Astrocyte (in vitro differentiated cells and primary cell): ENCODE measurements around the gene TET1. TPM values are rescaled to one million over a fixed set of nuclear protein-coding genes. Genes with fewer than 3 reads are reported as not detected.

Experiments used
- DNase-seq: peaks from one replicate; pipeline ENCODE4 v3.0.0-alpha.2; 2010; ENCODE audit warnings: low read depth
- FAIRE-seq: peaks from 2 replicates; lab custom pipeline; 2011; peaks lifted over from hg19 to GRCh38; lab: Jason Lieb, UNC
- H2AFZ ChIP-seq: 2 replicates; pipeline ENCODE4 v1.6.0; 2012; ENCODE audit warnings: low read depth, low read length, inconsistent platforms
- H3K27ac ChIP-seq: 2 replicates; pipeline ENCODE4 v1.5.1; 2011; ENCODE audit warnings: low read depth, low read length, inconsistent platforms
- H3K27me3 ChIP-seq: 2 replicates; pipeline ENCODE4 v1.6.0; 2011; ENCODE audit warnings: low read length, inconsistent platforms; ENCODE audit not compliant: insufficient read depth
- H3K36me3 ChIP-seq: 2 replicates; pipeline ENCODE4 v1.5.1; 2011; ENCODE audit warnings: low read length, inconsistent platforms; ENCODE audit not compliant: insufficient read depth
- H3K4me1 ChIP-seq: 2 replicates; pipeline ENCODE4 v1.5.1; 2011; ENCODE audit warnings: low read length, inconsistent platforms; ENCODE audit not compliant: insufficient read depth
- H3K4me2 ChIP-seq: 2 replicates; pipeline ENCODE4 v1.6.0; 2012; ENCODE audit warnings: low read length, inconsistent platforms
- H3K4me3 ChIP-seq: 2 replicates; pipeline ENCODE4 v1.5.1; 2011; ENCODE audit warnings: low read depth, mild to moderate bottlenecking, low read length, inconsistent platforms; ENCODE audit not compliant: insufficient read depth
- H3K79me2 ChIP-seq: 2 replicates; pipeline ENCODE4 v1.6.0; 2012; ENCODE audit warnings: mild to moderate bottlenecking, low read length, inconsistent platforms; ENCODE audit not compliant: insufficient read depth
- H3K9ac ChIP-seq: 2 replicates; pipeline ENCODE4 v1.6.0; 2012; ENCODE audit warnings: mild to moderate bottlenecking, low read length, inconsistent platforms
- H3K9me3 ChIP-seq: 2 replicates; pipeline ENCODE4 v1.5.1; 2012; ENCODE audit warnings: low read depth, mild to moderate bottlenecking, low read length, inconsistent platforms; ENCODE audit not compliant: insufficient read depth
- H4K20me1 ChIP-seq: 2 replicates; pipeline ENCODE4 v1.6.0; 2012; ENCODE audit warnings: low read length, inconsistent platforms; ENCODE audit not compliant: insufficient read depth
- H3K27ac Mint-ChIP-seq: one replicate; pipeline ENCODE4 v1.8.0; 2021; ENCODE audit warnings: mild to moderate bottlenecking, mixed read lengths; ENCODE audit not compliant: unreplicated experiment
- H3K27me3 Mint-ChIP-seq: one replicate; pipeline ENCODE4 v1.8.0; 2021; ENCODE audit warnings: low read depth, mixed read lengths; ENCODE audit not compliant: unreplicated experiment
- H3K36me3 Mint-ChIP-seq: one replicate; pipeline ENCODE4 v1.8.0; 2021; ENCODE audit warnings: low read depth, mixed read lengths; ENCODE audit not compliant: unreplicated experiment
- H3K4me1 Mint-ChIP-seq: one replicate; pipeline ENCODE4 v1.8.0; 2021; ENCODE audit warnings: low read depth, mixed read lengths; ENCODE audit not compliant: unreplicated experiment
- H3K4me3 Mint-ChIP-seq: one replicate; pipeline ENCODE4 v1.8.0; 2021; ENCODE audit warnings: mild to moderate bottlenecking, moderate library complexity, mixed read lengths; ENCODE audit not compliant: unreplicated experiment
- H3K9me3 Mint-ChIP-seq: one replicate; pipeline ENCODE4 v1.8.0; 2021; ENCODE audit warnings: mild to moderate bottlenecking, mixed read lengths; ENCODE audit not compliant: unreplicated experiment
- CTCF ChIP-seq: IDR thresholded peaks from 2 replicates; pipeline ENCODE4 v1.5.1; 2011; ENCODE audit warnings: low read depth, mild to moderate bottlenecking, inconsistent platforms, low read length, moderate library complexity; ENCODE audit not compliant: insufficient read depth
- EZH2 ChIP-seq: IDR thresholded peaks from 2 replicates; pipeline ENCODE4 v1.6.1; 2012; ENCODE audit warnings: mild to moderate bottlenecking, low read length, inconsistent platforms; ENCODE audit not compliant: insufficient read depth
- total RNA-seq: library from RNA; stranded (reverse); gene quantifications from 2 replicates; pipeline ENCODE4 v1.2.1, GENCODE V29; 2021

The TET1 gene
- total RNA-seq, 1 donor from 2014 or later, result 7.1 TPM

- Histone ChIP-seq H3K4me3 (no peak overlapping the region), H2AFZ (no peak overlapping the region), H3K27me3 (no peaks in the 10 kb centered on the region), H3K4me1 (peaks cover 17% of the 10 kb centered on the region), H3K4me2 (peak overlapping the region; percentile 18), H3K27ac (no peak overlapping the region), H3K36me3 (no peaks in the 10 kb centered on the region), H4K20me1 (no peaks in the 10 kb centered on the region), H3K9ac (no peak overlapping the region), H3K79me2 (no peaks in the 10 kb centered on the region), H3K9me3 (no peaks in the 10 kb centered on the region)
- Mint-ChIP-seq H3K9me3 (no peaks in the 10 kb centered on the region), H3K27me3 (no peaks in the 10 kb centered on the region), H3K4me1 (peaks cover 13% of the 10 kb centered on the region), H3K4me3 (no peak overlapping the region), H3K36me3 (no peaks in the 10 kb centered on the region), H3K27ac (no peak overlapping the region)
- peak; percentile 87 for DNase-seq
- no peak for TF ChIP-seq CTCF
- TF ChIP-seq EZH2, result no peak
- peak; percentile 59 for FAIRE-seq
Measured at GRCh38 chr10:68543004-68543918, 16.9 kb upstream of the TET1 start.

- H3K4me3 ChIP-seq, result no peak overlapping the region
- H2AFZ ChIP-seq, result no peak overlapping the region
- H3K4me2 ChIP-seq, result no peak overlapping the region
- no peaks in the 10 kb centered on the region for H3K79me2 ChIP-seq
- TF ChIP-seq EZH2 (no peak), CTCF (peak; percentile 85)
- H3K36me3 ChIP-seq, result no peaks in the 10 kb centered on the region
- H3K27me3 ChIP-seq, result no peaks in the 10 kb centered on the region
- Mint-ChIP-seq H3K27ac (no peak overlapping the region), H3K27me3 (no peaks in the 10 kb centered on the region), H3K4me3 (no peak overlapping the region), H3K36me3 (no peaks in the 10 kb centered on the region), H3K9me3 (no peaks in the 10 kb centered on the region), H3K4me1 (peaks cover 6% of the 10 kb centered on the region)
- H3K27ac ChIP-seq, result no peak overlapping the region
- no peaks in the 10 kb centered on the region for H4K20me1 ChIP-seq
- no peaks in the 10 kb centered on the region for H3K9me3 ChIP-seq
- FAIRE-seq, result peak; percentile 52
- peak; percentile 59 for DNase-seq
- H3K9ac ChIP-seq, result no peak overlapping the region
- H3K4me1 ChIP-seq, result no peaks in the 10 kb centered on the region
Measured at GRCh38 chr10:68550747-68551411, 9.3 kb upstream of the TET1 start.
